HFFc6 (cell line): ENCODE results near the gene SLC9B1. TPM values are rescaled to one million over a fixed set of nuclear protein-coding genes. Genes with fewer than 3 reads are reported as not detected.
"Not testable (repeated sequence)": the region's sequence is repeated elsewhere in the genome, so short reads cannot be mapped to it uniquely, and the experiment has no call there.

ENCODE experiments used
- DNase-seq: peaks from one replicate; pipeline ENCODE4 v3.0.0-alpha.2; 2018
- H3K27ac Mint-ChIP-seq: 2 replicates; pipeline ENCODE4 v1.8.0; 2020; ENCODE audit warnings: mild to moderate bottlenecking, mixed read lengths
- H3K27me3 Mint-ChIP-seq: 2 replicates; pipeline ENCODE4 v1.8.0; 2021; ENCODE audit warnings: mild to moderate bottlenecking, moderate library complexity, mixed read lengths; ENCODE audit not compliant: insufficient read depth
- H3K36me3 Mint-ChIP-seq: 2 replicates; pipeline ENCODE4 v1.8.0; 2021; ENCODE audit warnings: low read depth, mixed read lengths
- H3K4me1 Mint-ChIP-seq: 2 replicates; pipeline ENCODE4 v1.8.0; 2020; ENCODE audit warnings: low read depth, mixed read lengths
- H3K4me3 Mint-ChIP-seq: 2 replicates; pipeline ENCODE4 v1.8.0; 2020; ENCODE audit warnings: mild to moderate bottlenecking, moderate library complexity, mixed read lengths
- H3K9me3 Mint-ChIP-seq: 2 replicates; pipeline ENCODE4 v1.8.0; 2020; ENCODE audit warnings: mild to moderate bottlenecking, mixed read lengths
- total RNA-seq, 6 experiments: library from RNA; stranded (reverse); fragmentation: NEBNext Ultra II Directional; extraction: Animal tissue kit (Norgen Biotek cat#: 25700); gene quantifications; 2 replicates in 1 of 6; 3 replicates in 5 of 6; pipeline ENCODE4 v1.2.3, GENCODE V29; 2021
- TF ChIP-seq, protein P1 (sequence below): fragments of 200-600 bp; sonication (generic); IDR thresholded peaks from 2 replicates; pipeline ENCODE4 v1.5.0; 2021; ENCODE audit warnings: antibody characterized with exemption, mild to moderate bottlenecking

The SLC9B1 gene
- total RNA-seq, 6 experiments from 2014 or later, result 0.09 to 0.36 (median 0.23) TPM

DNA sequence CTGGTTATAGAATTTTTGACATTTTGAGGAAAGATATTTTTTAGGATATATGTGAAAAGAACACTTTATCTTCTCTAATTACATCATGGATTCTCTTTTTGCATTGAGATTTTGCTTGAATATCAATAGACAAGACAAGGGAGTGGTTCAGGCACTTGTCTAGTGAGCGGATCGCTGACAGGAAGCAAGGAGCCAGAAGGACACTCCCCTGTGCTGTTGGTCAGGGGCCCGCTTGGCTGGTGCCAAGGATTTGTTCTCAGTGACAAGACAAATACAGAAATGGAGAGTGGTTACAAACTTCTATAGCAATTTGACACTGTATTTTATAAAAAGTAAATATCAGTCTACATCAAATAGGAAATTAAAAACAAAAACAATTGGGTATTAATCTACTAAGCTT, 60.0 kb downstream of the SLC9B1 start:
- Mint-ChIP-seq H3K27me3 (no peaks in the 10 kb centered on the region; the same call in none of the 2 replicates), H3K9me3 (no peaks in the 10 kb centered on the region), H3K36me3 (no peaks in the 10 kb centered on the region), H3K27ac (no peak overlapping the region), H3K4me3 (no peak overlapping the region), H3K4me1 (no peaks in the 10 kb centered on the region)
- no peak for DNase-seq
- TF ChIP-seq, protein P1, sequence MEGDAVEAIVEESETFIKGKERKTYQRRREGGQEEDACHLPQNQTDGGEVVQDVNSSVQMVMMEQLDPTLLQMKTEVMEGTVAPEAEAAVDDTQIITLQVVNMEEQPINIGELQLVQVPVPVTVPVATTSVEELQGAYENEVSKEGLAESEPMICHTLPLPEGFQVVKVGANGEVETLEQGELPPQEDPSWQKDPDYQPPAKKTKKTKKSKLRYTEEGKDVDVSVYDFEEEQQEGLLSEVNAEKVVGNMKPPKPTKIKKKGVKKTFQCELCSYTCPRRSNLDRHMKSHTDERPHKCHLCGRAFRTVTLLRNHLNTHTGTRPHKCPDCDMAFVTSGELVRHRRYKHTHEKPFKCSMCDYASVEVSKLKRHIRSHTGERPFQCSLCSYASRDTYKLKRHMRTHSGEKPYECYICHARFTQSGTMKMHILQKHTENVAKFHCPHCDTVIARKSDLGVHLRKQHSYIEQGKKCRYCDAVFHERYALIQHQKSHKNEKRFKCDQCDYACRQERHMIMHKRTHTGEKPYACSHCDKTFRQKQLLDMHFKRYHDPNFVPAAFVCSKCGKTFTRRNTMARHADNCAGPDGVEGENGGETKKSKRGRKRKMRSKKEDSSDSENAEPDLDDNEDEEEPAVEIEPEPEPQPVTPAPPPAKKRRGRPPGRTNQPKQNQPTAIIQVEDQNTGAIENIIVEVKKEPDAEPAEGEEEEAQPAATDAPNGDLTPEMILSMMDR, result no peak

DNA sequence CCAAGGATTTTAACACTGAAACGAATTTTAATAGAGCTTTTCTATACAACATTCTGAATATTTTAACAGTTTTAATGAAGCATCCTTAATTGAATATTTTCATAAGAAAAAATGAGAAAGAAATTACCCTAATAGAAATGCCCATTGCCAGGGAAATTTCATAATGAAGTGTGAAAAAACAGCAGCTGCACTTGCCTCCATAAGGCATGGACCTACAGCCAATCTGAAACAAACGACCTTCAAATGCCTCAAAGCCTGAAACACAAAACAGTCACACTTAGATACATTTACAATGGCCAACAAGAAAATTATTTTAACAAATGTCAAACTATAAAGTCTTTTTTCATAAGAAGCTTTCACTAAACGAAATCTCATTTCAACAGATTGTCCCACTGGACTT, 74.4 kb downstream of the SLC9B1 start:
- H3K27ac Mint-ChIP-seq, result no peak overlapping the region
- no peaks in the 10 kb centered on the region for H3K9me3 Mint-ChIP-seq
- no peak overlapping the region for H3K4me3 Mint-ChIP-seq
- H3K36me3 Mint-ChIP-seq, result no peaks in the 10 kb centered on the region
- DNase-seq, result no peak
- H3K27me3 Mint-ChIP-seq, result peaks cover 8% of the 10 kb centered on the region
- H3K4me1 Mint-ChIP-seq, result peaks cover 3% of the 10 kb centered on the region; the same call in 1 of the 2 replicates
- TF ChIP-seq, protein P1, result no peak

DNA sequence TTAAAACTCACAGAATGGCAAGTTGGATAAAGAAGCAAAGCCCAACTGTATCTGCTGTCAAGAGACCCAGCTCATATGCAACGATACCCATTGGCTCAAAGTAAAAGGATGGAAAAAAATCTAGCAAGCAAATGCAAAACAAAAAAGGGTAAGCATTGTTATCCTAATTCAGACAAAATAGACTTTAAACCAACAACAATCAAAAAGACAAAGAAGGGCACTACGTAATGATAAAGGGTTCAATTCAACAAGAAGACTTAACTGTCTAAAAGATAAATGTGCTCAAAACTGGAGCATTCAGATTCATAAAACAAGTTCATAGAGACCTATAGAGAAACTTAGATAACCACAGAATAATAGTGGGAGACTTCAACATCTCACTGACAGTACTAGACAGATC, 81.4 kb downstream of the SLC9B1 start:
- H3K4me1 Mint-ChIP-seq, H3K27me3 Mint-ChIP-seq: not testable (repeated sequence)

DNA sequence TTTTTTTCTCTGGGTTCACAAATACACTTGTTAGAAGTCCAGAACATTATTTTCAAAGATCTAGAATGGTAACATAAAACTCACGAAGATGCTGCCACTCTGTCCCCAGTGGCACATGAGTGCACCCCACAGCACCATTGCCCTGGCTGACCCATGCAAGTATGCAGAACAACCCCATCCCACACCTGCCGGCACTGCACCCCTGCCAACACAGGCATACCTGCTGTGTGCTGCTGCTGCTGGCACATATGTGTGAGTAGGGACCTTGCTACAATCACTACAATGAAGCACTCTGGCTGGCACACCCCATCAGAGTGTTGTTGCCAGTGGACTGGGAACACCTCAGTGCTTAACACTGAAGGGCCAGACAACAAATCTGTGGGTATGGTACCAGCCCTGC, 83.8 kb downstream of the SLC9B1 start:
- no peak overlapping the region for H3K27ac Mint-ChIP-seq
- H3K27me3 Mint-ChIP-seq, result peaks cover 2% of the 10 kb centered on the region
- TF ChIP-seq, protein P1, result no peak
- H3K36me3 Mint-ChIP-seq, result no peaks in the 10 kb centered on the region
- no peaks in the 10 kb centered on the region for H3K4me1 Mint-ChIP-seq
- no peaks in the 10 kb centered on the region for H3K9me3 Mint-ChIP-seq
- no peak for DNase-seq
- no peak overlapping the region for H3K4me3 Mint-ChIP-seq

More for the DNA sequence above, 81.4 kb downstream of the SLC9B1 start:
- not testable (repeated sequence) for H3K9me3 Mint-ChIP-seq, H3K4me3 Mint-ChIP-seq, H3K27ac Mint-ChIP-seq, DNase-seq, H3K36me3 Mint-ChIP-seq

DNA sequence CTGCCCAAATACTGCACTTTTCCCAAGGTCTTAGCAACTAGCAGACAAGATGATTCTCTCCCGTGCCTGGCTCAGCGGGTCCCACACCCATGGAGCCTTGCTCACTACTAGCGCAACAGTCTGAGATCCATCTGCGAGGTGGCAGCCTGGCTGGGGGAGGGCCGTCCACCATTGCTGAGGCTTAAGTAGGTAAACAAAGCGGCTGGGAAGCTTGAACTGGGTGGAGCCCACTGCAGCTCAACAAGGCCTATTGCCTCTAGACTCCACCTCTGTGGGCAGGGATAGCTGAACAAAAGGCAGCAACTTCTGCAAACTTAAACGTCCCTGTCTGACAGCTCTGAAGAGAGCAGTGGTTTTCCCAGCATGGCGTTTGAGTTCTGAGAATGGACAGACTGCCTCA, 99.8 kb downstream of the SLC9B1 start:
- H3K4me3 Mint-ChIP-seq, H3K27ac Mint-ChIP-seq, DNase-seq, H3K4me1 Mint-ChIP-seq, H3K36me3 Mint-ChIP-seq, H3K9me3 Mint-ChIP-seq: not testable (repeated sequence)
- peaks cover 17% of the 10 kb centered on the region for H3K27me3 Mint-ChIP-seq

DNA sequence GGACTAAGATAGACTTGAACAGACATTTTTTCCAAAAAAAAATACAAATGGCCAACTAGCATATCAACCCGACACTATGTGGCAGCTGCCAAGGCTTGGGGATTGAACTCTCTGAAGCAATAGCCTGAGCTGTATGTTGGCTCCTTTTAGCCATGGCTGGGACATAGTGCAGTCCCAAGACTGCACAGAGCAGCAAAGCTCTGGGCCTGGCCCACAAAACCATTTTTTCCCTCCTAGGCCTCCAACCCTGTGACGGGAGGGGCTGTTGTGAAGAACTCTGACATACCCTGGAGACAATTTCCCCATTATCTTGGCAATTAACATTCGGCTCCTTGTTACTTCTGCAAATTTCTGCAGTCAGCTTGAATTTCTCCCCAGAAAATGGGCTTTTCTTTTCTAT, 100.6 kb downstream of the SLC9B1 start:
- H3K4me3 Mint-ChIP-seq, result no peak overlapping the region
- no peaks in the 10 kb centered on the region for H3K4me1 Mint-ChIP-seq
- H3K36me3 Mint-ChIP-seq, result peaks cover 4% of the 10 kb centered on the region; the same call in 1 of the 2 replicates
- H3K9me3 Mint-ChIP-seq, result peaks cover 6% of the 10 kb centered on the region
- H3K27me3 Mint-ChIP-seq, result peaks cover 17% of the 10 kb centered on the region
- H3K27ac Mint-ChIP-seq, result no peak overlapping the region
- DNase-seq, result no peak
- TF ChIP-seq, protein P1, result no peak

DNA sequence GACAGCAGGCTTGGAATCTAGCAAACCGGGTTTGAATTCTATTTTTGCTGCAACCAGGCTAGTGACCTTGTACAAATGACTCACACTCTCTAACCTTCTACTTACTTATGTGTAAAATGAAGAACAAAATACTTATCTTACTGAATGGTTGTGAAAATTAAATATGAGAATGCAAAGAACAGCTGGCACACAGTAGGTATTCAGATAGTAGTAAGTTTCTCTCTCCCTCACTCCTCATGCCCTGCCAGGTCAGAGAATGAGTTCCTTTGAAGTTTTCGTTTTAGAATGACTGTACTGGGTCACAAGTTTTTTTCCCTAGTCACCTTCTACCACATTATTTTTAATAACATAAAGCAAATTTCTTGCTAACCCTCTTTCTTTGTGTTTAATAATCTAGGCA, 117.7 kb downstream of the SLC9B1 start:
- Mint-ChIP-seq H3K9me3 (no peaks in the 10 kb centered on the region), H3K27ac (no peak overlapping the region), H3K4me3 (no peak overlapping the region), H3K27me3 (no peaks in the 10 kb centered on the region), H3K36me3 (no peaks in the 10 kb centered on the region), H3K4me1 (peaks cover 8% of the 10 kb centered on the region)
- no peak for DNase-seq
- TF ChIP-seq, protein P1, result no peak

DNA sequence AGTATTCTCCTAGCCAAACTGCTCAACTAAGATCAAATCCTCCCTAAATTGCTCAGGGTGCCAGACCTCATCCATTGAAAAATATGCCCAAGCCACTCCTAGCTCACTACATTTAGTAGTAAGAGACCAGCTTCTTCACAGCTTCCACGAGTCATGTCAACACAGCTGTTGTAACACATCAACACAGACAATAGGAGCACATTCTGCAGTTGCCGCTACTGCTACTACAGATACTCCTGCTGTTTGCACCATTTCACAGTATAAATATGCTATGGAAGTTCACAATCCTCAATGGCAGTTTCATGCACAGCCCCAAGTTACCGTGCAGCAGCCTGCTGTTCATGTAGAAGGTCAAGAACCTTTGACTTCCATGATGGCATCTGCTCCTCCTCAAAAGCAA, 121.9 kb downstream of the SLC9B1 start:
- H3K4me3 Mint-ChIP-seq, H3K9me3 Mint-ChIP-seq, H3K4me1 Mint-ChIP-seq, H3K36me3 Mint-ChIP-seq, H3K27ac Mint-ChIP-seq, H3K27me3 Mint-ChIP-seq, DNase-seq: not testable (repeated sequence)

DNA sequence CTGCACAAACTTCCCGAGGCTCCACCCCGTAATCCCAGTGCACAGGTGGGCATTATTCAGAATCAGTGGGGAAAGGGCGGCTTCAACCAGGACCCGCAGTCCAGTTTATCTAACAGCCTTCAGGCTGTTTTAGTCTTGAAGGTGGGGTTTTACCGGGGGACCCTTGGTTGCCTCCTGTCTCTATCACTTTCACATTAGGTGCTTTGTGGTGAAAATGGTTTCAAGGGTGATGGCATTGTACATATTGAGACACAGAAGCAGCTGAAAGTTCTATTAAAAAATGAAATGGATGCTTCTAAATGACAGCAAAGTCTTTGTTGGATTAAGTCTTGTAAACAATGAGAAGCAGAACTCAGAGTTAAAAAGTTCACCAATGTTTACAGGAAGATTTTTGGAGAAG, 123.0 kb downstream of the SLC9B1 start:
- H3K4me1 Mint-ChIP-seq, DNase-seq, H3K27me3 Mint-ChIP-seq, H3K9me3 Mint-ChIP-seq, H3K27ac Mint-ChIP-seq, H3K4me3 Mint-ChIP-seq, H3K36me3 Mint-ChIP-seq: not testable (repeated sequence)

DNA sequence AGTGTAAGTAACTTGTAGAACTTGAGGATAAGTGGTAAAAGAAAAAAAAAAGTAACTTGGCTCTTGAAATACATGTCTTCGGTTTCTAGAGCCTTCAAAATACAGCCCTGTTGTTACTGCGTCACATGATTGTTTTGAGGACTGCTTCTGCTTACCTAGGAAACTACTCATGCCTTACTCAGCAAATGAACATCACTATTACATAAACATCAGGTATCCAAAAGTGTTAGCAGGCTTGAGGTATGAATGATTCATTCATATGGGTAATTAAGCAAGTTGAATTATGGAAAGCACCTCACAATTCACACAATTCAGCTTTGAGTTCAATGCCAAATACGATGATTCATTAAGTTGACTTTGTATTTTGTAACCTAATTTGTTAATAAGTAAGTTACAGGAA, 129.6 kb downstream of the SLC9B1 start:
- not testable (repeated sequence) for H3K4me3 Mint-ChIP-seq, H3K27ac Mint-ChIP-seq, H3K9me3 Mint-ChIP-seq, H3K36me3 Mint-ChIP-seq, DNase-seq, H3K27me3 Mint-ChIP-seq, H3K4me1 Mint-ChIP-seq
